ENCODE results near the gene ZSCAN18.
A peak's percentile ranks its signal among the peaks of the same experiment; 100 is the strongest.
"Not testable (repeated sequence)": the region's sequence is repeated elsewhere in the genome, so short reads cannot be mapped to it uniquely, and the experiment has no call there.

ZSCAN18 gene, protein sequence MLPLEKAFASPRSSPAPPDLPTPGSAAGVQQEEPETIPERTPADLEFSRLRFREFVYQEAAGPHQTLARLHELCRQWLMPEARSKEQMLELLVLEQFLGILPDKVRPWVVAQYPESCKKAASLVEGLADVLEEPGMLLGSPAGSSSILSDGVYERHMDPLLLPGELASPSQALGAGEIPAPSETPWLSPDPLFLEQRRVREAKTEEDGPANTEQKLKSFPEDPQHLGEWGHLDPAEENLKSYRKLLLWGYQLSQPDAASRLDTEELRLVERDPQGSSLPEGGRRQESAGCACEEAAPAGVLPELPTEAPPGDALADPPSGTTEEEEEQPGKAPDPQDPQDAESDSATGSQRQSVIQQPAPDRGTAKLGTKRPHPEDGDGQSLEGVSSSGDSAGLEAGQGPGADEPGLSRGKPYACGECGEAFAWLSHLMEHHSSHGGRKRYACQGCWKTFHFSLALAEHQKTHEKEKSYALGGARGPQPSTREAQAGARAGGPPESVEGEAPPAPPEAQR

DNA sequence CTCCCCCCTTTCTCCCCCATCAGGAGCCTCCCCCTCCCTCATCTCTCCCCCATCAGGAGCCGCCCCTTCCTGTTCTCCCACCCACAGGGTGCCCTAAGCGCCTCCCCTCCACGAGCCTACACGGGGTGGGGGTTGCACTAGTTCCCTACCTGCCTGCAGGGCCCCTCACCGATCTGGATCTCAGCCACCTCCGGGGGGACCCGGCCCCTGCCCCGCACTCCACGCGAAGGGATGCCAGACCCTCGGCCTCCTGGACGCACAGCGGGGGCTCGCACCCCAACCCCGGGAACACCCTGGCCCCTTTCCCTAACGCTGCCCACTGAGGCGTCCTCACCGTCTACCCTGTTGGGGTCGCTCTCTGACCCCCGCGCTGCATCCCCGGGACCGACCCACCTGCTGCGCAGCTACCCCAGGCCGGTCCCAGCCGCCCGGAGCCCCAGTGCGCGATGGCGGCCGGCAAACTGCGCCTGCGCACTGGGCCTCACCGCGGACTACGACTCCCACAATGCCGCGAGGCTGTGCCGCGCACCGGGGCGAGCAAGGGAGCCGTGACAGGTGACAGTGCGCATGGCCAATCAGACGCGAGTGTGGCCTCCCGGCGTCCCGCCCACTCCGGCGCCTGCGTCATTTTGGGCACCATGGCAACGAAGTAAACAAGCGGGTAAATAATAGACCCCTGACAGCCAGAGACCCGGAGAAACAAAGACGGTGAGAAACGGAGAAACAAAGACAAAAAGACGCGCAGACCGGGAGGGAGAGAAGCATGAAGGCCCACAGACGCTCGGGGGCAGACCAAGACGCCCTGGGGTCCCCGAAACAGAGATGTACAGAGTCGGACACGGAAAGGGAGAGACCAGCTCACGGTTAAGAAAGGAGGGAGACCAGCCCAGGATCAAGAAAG lies at the start of gene ZSCAN18:
TSS of gene ZSCAN18 (minus strand) at position 451 of the 901 bp plus-strand sequence. CDS start 7,964 bp downstream, outside the sequence.
- peak; percentile 50 for DNase-seq

DNA sequence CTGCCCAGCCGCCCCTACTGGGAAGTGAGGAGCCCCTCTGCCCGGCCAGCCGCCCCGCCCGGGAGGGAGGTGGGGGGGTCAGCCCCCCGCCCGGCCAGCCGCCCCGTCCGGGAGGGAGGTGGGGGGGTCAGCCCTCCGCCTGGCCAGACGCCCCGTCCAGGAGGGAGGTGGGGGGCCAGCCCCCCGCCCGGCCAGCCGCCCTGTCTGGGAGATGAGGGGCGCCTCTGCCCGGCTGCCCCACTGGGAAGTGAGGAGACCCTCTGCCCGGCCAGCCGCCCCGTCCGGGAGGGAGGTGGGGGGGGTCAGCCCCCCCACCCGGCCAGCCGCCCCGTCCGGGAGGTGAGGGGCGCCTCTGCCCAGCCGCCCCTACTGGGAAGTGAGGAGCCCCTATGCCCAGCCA lies 49.4 kb upstream of the ZSCAN18 start:
- not testable (repeated sequence) for DNase-seq

DNA sequence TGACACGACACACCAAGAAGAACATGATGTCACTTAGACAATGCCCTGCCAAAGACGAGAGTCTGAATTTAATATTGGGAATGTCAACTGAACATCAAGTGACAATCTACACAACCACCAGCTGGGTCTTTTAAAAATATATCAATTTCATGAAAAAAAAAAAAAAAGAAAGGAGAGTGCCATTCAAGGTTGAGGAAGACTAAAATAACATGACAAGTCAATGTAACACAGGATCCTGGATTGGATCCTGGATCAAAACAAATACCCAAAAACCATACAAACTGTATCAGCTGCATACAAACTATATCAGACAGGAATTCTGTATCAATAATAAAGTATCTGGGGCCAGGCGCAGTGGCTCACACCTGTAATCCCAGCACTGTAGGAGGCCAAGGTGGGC lies 47.8 kb upstream of the ZSCAN18 start:
- no peak for DNase-seq

DNA sequence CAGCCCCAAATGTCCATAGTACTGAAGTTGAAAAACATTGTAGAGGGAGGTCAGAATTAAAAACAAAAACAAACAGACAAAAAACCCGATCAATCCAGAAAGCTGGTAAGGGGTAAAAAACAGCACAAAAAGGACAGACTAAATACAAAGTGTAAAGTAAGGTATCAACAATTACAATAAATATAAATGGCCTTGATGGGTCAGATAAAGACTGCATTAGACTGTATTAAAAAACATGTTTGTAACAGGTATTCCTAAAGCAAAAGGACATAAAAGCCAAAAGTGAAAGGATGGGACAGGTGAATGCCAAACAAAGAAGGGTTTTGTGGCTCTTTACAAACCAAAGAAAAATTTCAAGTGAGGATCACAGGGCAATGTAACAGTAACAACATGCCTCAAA lies 36.2 kb upstream of the ZSCAN18 start:
- no peak for DNase-seq

DNA sequence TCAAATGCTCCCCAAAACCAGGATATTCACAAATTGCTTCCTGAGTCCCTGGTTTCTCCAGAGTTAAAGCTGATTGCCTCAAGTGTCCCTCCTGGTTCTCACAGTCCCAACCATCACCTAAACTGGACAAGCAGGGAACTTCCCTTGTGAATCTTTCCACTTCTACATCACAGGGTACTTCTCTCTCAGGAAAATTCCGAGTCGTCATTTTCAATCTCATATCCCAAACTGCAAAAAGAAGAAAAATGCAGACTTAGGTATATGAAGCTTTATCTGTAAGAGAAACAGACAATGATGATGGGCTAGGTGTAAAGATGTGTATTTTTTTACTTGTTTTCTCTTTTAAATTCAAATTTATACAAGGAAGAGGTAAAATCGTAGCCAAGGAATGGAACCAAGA lies 31.3 kb upstream of the ZSCAN18 start:
- DNase-seq: no peak

DNA sequence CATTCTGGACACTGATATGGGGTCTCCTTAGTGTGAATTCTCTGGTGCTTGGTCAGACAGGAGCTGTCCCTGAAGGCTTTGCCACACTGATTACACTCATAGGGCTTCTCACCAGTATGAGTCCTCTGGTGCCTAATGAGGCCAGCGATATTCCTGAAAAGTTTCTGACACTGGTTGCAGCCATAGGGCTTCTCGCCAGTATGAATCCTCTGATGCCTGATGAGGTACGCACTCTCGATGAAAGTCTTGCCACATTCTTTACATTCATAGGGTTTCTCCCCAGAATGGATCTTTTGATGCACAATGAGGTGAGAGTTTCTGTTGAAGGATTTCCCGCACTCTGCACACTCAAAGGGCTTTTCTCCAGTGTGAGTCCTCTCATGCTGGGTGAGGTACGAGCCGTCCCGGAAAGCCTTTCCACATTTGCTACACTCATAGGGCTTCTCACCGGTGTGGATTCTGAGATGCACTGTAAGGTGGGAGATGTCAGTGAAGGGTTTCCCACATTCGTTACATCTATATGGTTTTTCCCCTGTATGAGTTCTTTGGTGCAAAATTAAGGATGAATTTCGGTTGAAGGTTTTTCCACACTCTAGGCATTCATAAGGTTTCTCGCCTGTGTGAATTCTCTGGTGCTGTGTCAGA lies 30.1 kb upstream of the ZSCAN18 start:
- no peak for DNase-seq

DNA sequence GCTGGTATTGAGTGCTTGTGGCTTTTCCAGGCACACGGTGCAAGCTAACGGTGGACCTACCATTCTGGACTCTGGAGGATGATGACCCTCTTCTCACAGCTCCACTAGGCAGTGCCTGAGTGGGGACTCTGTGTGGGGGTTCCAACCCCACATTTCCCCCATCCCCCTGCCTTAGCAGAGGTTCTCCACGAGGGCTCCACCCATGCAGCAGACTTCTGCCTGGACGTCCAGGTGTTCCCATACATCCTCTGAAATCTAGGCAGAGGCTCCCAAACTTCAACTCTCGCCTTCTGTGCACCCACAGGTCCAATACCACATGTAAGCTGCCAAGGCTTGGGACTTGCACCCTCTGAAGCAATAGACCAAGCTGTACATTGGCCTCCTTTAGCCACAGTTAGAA lies 25.3 kb upstream of the ZSCAN18 start:
- DNase-seq: no peak

DNA sequence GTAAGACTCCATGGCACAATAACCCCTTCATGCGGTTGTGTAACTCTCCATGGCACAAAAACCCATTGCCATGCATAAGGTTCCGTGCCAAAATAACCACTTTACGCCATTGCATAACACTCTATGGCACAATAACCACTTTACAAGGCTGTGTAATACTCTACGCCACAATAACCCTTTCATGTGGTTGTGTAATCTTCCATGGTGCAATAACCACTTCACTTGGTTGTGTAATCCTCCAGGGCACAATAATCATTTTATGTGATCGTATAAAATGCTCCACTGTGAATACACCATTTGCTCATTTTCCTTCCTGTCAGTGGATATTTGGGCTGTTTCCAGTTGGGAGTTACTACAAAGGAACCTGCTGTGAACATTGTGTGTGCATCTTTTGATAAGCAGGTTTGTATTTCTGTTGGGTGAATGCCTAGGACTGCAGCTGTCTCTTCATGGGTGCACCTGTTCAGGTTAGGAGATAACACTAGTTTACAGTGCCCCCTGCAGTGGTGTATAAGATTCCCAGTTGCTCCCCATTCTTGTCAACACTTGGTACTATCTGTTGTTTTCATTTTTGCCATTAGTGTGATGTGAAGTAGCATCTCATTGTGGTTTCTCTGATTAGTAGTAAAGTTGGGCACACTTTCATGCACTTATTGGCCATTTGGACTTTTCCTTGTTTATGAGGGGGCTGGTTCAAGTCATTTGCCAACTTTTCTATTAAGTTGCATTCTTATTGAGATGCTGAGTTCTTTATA lies 21.1 kb upstream of the ZSCAN18 start:
- no peak for DNase-seq

DNA sequence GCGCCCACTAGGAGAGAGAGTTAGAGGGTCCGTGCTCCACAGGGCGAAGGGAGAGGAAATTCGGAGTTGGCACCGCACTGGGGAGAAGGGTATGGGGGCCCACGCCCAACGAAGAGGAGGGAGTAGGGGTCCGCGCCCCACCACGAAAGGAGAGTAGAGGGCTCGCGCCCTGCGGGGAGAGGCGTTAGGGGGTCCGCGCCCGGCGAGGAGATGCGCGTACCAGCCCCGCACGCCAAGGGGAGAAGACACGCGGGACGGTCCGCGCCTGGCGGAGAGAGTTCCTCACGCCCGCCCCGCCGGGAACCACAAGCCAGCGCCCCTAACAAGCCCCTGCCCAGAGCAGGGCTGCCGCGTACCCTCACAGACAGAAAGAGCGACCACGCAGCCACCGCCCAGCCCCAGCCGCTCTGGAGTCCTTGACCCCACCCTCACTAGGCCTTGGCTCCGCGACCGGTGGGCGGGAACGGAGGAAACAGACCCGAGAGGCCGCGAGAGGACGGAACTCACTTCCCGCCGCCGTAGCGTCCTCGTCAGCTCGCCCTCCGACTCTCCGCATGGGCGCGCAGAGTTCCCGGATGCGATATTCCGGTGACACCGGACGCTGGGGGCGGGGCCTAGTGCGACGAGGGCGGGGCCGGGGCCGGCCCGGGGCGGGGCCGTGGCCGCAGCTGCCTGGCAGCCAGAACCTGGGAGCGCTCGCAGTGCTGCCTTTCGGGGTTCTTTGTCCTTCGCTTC lies 20.0 kb upstream of the ZSCAN18 start:
- no peak for DNase-seq

DNA sequence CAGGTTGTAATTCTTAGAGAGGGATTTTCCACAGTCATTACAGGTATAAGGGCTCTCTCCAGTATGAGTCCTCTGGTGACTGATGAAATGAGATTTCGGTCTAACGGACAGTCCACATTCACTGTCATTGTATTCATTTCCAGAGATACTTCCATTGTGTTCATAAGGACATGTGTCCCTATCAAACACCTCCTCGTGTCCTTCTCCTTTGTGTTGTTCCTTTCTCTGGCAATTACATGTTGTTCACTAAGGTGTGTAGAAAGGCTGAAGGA lies 10.5 kb upstream of the ZSCAN18 start:
- no peak for DNase-seq

DNA sequence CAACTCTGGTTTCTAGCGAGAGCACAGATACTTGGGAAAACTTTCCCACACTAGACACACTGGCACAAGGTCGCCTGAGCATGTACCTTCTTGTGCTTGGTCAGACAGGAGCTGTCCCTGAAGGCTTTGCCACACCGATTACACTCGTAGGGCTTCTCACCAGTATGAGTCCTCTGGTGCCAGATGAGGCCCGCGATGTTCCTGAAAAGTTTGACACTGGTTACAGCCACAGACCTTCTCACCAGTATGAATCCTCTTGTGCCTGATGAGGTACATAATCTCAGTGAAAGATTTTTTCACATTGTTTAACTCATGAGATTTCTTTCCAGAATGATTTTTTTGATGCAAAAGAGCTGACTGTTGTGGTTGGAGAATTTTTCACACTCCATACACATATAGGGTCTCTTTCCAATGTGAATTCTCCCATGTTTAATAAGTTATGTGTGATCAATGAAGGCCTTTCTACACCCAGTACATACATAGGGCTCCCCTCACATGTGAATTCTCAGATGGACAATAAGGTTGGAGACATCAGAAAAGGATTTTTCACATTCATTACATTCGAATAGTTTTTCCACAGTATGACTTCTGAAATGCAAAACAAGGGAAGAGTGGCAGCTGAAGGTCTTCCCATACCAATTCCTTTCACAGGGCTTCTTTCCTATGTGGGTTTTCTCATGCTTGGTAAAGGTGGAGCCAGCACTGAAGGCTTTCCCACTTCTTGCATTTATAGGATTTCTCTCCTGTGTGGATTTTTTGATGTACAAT lies 9.9 kb upstream of the ZSCAN18 start:
- no peak for DNase-seq

DNA sequence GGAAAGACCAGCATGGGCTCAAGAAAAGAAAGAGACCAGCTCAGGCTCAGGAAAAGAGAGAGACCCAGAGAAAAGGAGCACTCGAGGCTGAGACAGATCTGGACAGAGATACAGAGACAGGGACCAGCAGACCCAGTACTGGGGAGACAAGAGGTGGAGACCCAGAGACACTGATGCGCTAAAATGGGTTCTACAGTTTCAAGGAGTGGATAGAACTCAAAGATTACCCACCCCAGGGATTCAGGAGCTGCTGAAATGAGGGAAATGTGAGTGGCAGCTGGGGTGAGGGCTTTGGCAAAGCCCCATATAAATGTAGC lies 609 bp upstream of the ZSCAN18 start:
- no peak for DNase-seq

DNA sequence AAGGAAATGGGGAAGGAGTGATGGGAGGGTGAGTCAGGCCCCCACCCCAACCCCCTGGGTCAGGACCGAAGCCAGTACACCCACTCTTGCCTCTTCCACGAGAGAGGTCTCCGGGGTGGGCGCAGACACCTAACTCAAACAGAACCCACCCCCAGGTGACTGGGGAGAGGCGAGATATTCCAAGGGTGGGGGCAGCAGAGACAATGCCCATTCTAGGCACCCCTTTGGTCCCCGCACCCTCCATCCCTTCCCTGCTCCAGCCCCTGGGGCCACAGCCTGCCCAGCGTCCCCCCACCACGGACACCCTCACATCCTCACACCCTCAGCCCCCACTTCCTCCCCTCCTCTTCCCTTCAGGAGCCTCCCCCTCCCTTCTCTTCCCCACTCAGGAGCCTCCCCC lies 682 bp downstream of the ZSCAN18 start:
- no peak for DNase-seq

DNA sequence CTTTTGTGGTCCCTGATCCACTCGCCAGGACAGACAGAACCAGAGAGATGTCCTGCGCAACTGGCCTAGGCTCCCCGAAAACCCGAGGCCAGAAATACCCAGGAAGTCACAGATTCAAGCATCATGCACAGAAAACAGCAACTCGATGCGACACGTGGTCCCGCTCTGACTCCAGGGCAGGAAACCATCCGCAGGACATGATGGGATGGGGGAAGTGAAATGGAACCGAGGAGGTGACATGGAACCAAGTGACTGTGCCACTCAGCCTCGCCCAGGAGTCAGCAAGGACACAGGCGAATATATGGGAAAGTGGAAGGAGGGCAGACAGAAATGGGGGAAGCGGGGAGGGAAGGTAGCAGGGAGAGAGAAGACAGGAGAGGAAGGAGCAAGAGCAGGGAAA lies 1.1 kb downstream of the ZSCAN18 start:
- DNase-seq: no peak

DNA sequence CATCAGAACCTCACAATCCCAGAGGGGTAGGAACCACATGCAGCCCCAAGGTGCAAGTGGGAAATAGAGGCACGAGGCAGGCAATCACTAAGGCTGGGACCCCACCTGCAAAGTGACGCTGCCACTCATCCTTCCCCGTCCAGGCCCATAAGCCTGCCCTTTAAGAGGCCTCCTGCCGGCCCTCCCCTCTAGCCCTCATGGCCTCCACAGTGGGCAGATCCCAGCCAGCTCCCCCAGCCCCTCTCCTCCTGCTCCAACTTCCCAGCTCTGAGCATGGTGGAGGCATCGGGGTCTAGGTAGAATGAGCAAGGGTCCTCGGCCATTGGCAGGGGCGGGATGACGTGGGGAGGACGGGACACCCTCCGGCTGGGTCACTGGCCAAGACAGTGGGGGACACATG lies 2.7 kb downstream of the ZSCAN18 start:
- DNase-seq: no peak

DNA sequence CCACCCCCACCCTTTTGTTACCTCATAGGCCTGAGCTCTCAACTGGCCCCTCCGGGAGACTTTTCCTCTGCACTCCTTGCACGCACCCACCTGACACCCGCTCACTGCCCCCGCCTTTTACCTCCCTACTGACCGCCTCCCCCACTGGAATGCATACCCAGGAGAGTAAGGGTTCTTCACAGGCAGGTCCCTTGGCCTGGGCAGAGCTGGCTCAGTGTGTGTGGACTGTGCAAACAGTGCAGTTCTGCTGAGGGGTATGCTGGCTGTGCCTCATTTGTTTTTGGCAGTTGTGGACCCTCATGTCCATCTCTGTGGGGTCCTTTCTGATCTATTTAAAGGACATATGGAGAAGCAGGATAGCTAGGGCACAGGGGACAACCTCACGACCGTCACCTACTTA lies 5.0 kb downstream of the ZSCAN18 start:
- no peak for DNase-seq

DNA sequence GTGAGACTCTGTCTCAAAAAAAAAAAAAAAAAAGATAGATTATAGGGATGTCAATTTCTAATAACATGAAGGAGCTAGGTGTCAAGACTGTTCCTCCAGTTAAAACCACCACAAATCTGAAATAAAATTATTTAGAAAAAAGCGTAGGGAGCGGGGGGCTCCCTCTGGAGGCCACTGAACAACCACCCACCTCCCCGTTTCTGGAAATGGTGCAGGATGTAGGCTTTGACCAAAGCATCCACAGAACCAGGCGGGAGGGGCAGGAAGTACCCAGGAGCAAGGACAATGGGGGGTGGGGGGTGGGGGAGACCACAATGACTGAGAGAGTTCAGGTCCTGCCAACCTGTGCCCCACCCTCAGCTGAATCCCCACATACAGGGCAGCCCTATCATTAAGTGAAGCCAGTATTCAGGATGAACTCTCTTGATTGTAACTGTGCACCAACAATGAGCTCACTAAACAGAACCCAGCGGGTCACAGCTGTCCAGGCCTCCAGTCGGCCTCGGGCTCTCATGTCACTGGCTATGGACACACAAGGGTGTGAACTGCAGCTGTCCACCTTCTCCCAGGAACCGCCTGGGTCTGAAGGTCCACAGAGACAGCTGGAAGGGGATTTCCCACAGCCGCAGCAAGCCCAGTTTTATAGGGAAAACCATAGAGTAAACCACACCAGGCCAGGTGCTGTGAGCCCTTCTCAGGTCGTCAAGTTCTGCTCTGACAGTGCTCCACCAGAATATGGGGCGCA lies 6.6 kb downstream of the ZSCAN18 start:
- no peak for DNase-seq

DNA sequence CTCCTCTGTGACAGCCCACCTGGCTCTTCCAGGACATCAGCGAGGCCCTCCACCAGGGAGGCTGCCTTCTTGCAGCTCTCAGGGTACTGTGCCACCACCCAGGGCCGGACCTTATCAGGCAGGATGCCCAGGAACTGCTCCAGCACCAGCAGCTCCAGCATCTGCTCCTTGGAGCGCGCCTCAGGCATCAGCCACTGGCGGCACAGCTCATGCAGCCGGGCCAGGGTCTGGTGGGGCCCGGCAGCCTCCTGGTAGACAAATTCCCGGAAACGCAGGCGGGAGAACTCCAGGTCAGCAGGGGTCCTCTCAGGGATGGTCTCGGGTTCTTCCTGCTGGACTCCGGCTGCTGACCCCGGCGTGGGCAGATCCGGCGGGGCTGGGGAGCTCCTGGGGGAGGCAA lies 8.2 kb downstream of the ZSCAN18 start:
- no peak for DNase-seq

DNA sequence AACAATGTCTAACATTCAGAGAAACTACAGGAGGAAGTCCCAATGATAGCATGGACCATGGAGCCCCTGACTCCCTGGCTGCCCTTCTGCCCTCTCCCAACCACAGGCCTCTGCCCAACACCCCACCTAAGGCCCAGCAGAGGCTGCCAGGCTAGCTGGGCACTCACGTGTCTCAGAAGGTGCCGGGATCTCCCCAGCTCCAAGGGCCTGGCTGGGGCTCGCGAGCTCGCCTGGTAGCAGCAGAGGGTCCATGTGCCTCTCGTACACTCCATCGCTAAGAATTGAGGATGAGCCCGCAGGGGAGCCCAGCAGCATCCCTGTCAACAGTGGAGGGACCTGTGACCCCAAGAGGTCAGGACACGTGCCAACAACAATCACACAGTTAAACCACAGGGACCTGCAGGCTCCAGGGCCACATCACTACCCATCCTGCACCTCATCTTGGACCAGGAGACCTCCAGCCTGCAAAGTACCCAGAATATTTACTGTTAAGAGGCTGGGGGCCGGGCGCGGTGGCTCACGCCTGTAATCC lies 9.4 kb downstream of the ZSCAN18 start:
- DNase-seq: no peak
